Endothelial cell of umbilical vein (primary cell): Measurements from ENCODE around the gene ANKRD39.

Source experiments
- CTCF ChIP-seq, 2 donors: IDR thresholded peaks; 1 replicate in 1 of 2; 2 replicates in 1 of 2; pipeline ENCODE4 v1.5.1; 2011; ENCODE audit warnings: low read length in 2 of 2, mild to moderate bottlenecking in 2 of 2, moderate library complexity in 2 of 2, control low read depth in 1 of 2, inconsistent platforms in 1 of 2, low read depth in 1 of 2; ENCODE audit not compliant: insufficient read depth in 1 of 2; ENCODE audit errors: extremely low read depth in 1 of 2
- EZH2 ChIP-seq: IDR thresholded peaks from 2 replicates; pipeline ENCODE4 v1.6.1; 2012; ENCODE audit warnings: borderline replicate concordance, low read depth, mild to moderate bottlenecking, moderate library complexity, low read length, inconsistent platforms; ENCODE audit not compliant: severe bottlenecking
- POLR2A ChIP-seq: IDR thresholded peaks from 2 replicates; pipeline ENCODE4 v1.6.1; 2012; ENCODE audit warnings: low read depth, mild to moderate bottlenecking, control low read depth, low read length
- POLR2AphosphoS5 ChIP-seq: IDR thresholded peaks from 2 replicates; pipeline ENCODE4 v1.6.1; 2012; ENCODE audit warnings: low read depth, mild to moderate bottlenecking, control low read depth, low read length, moderate library complexity; ENCODE audit not compliant: insufficient read depth
- TF ChIP-seq, protein P1 (sequence below): IDR thresholded peaks from 2 replicates; pipeline ENCODE4 v1.6.1; 2011; ENCODE audit not compliant: insufficient read depth, insufficient read length

GRCh38 chr2:96841701-96842495 is 15.9 kb downstream of the ANKRD39 start:
- no peak for TF ChIP-seq CTCF (IDR thresholded peaks at IDR 0.05; ENCODE audit: extremely low read depth in 1 of 2, insufficient read depth in 1 of 2, low read depth in 1 of 2, low read length in 2 of 2)
- TF ChIP-seq POLR2A: no peak
- TF ChIP-seq, protein P1, sequence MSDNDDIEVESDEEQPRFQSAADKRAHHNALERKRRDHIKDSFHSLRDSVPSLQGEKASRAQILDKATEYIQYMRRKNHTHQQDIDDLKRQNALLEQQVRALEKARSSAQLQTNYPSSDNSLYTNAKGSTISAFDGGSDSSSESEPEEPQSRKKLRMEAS: no peak
- TF ChIP-seq POLR2AphosphoS5: no peak
- no peak for TF ChIP-seq EZH2
